ENCODE data around the gene RMC1.

GRCh38 chr18:23468753-23469459, 34.4 kb upstream of the RMC1 start:
- TF ChIP-seq CTCF (IDR thresholded peaks at IDR 0.05; ENCODE audit: low read depth, low read length) = no peak
- no peak for TF ChIP-seq EZH2phosphoT487 (IDR thresholded peaks at IDR 0.05; ENCODE audit: low read depth)
